Right cardiac atrium (tissue), 5 donors: ENCODE measurements around the gene KCTD8. TPM values are rescaled to one million over a fixed set of nuclear protein-coding genes. Genes with fewer than 3 reads are reported as not detected.

Experiments
- ATAC-seq, 2 donors: fragments of 200-7000 bp; cut with Tn5 transposase; one replicate each; pipeline versions ENCODE4 v1.8.0 to v1.9.1; 2020; ENCODE audit warnings: moderate library complexity in 2 of 2, mild to moderate bottlenecking in 1 of 2
- DNase-seq, 3 donors: peaks; one replicate each; pipeline ENCODE4 v3.0.0-alpha.2; 2020
- H3K27ac ChIP-seq: one replicate; pipeline ENCODE4 v1.5.1; 2013; ENCODE audit warnings: mild to moderate bottlenecking, low read length, control low read depth, moderate library complexity
- H3K27me3 ChIP-seq: one replicate; pipeline ENCODE4 v1.6.1; 2013; ENCODE audit not compliant: control insufficient read depth, insufficient read depth
- H3K4me1 ChIP-seq: one replicate; pipeline ENCODE4 v1.6.1; 2013; ENCODE audit warnings: low read length; ENCODE audit not compliant: control insufficient read depth, insufficient read depth
- H3K4me3 ChIP-seq: one replicate; pipeline ENCODE4 v1.5.1; 2013; ENCODE audit warnings: low read length, control low read depth
- H3K9me3 ChIP-seq: one replicate; pipeline ENCODE4 v1.6.1; 2013; ENCODE audit warnings: low read length; ENCODE audit not compliant: control insufficient read depth
- WGBS: extraction: QIAGEN DNeasy Blood & Tissue Kit; methylation state at CpG from one replicate; pipeline ENCODE4 v1.1.7; 2013; 5-methylcytosine and 5-hydroxymethylcytosine counted together
- intact Hi-C, 4 donors: fragments of 100-400 bp; cut with DNase I; formaldehyde crosslinking; loops; one replicate each; pipeline versions ENCODE4 v1.11.0 to v1.14.0; 2022 to 2023
- polyA plus RNA-seq: library from polyadenylated mRNA; stranded (reverse); fragments of 200-250 nt; gene quantifications from one replicate; pipeline ENCODE4 v1.2.3, GENCODE V29; 2013
- total RNA-seq, 4 donors: library from RNA; stranded (reverse); fragmentation: NEBNext Ultra II Directional; extraction: Animal tissue kit (Norgen Biotek cat#: 25700); gene quantifications; one replicate each; pipeline ENCODE4 v1.2.1, GENCODE V29; 2021
- donor health status: healthy with polysubstance abuse.
- donor health status: DM: no; HTN: yes; CAD: no.
- donor health status: DM: no; HTN: no; CAD: no.
- donor health status: DM: no; HTN: yes; CAD: no; lungs with severe emphysema.
- donor health status: DM: yes; HTN: yes; CAD: no.

The KCTD8 gene
- total and polyA plus RNA-seq, 5 donors = 0.07 to 0.54 (median 0.23) TPM

DNA sequence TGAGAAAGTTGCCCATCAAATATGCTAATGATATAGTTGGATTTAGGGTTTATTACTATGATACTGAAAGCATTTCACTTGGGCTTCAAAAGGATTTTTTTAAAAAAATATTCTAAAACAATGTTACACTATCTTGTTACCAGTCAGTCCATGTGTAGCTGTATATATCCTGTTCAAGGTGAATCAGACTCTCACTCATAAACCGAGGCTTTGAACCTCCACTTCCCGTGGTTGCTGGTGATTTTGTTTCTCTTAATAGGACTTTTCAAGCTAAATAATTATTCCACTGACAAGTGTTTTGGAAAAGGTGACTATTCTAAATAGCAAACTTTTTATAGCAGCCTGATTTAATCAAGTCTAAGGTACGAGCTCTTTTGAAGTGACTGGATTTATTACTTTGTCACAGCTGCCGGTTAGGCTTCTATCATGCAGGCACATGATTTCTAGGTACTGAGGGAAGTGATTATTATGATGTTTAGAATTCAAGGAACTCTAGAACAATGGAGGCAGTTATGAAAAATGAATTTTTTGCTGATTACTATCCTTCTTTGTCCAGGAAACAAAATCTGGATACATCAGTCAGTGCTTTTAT is 287.7 kb downstream of the KCTD8 start:
- H3K4me3 ChIP-seq = no peak overlapping the region
- DNase-seq = no peak
- no peak overlapping the region for H3K27ac ChIP-seq
- 58% methylated on average over 4 of the region's 4 CpGs for WGBS
- no peaks in the 10 kb centered on the region for H3K4me1 ChIP-seq
- no peak for ATAC-seq
- no peaks in the 10 kb centered on the region for H3K27me3 ChIP-seq
- intact Hi-C loops = no loop called here
- no peaks in the 10 kb centered on the region for H3K9me3 ChIP-seq

DNA sequence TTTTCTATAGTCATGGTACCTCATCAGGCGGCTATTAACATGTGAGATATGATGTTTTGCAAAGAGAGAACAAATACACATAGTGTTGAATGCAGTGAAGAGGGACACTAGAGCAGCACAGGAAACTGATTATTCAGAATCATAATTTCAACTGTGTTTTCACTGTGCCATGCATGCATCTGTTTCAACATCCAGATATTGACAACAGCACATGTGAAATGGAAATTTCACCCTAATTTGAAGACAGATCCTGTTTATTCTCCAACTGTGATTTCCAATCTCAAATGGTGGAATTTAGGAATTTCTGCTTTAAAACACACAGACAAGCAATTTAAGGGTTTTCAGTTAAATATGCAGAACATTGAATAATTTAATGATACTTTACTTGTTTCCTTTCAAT is 288.6 kb downstream of the KCTD8 start:
- no peak overlapping the region for H3K27ac ChIP-seq
- no peak overlapping the region for H3K4me3 ChIP-seq
- no peak for ATAC-seq
- no peak for DNase-seq
- intact Hi-C loops = no loop called here
- no peaks in the 10 kb centered on the region for H3K4me1 ChIP-seq
- H3K27me3 ChIP-seq = no peaks in the 10 kb centered on the region
- 82% methylated on average over 1 of the region's 1 CpG for WGBS
- H3K9me3 ChIP-seq = no peaks in the 10 kb centered on the region

DNA sequence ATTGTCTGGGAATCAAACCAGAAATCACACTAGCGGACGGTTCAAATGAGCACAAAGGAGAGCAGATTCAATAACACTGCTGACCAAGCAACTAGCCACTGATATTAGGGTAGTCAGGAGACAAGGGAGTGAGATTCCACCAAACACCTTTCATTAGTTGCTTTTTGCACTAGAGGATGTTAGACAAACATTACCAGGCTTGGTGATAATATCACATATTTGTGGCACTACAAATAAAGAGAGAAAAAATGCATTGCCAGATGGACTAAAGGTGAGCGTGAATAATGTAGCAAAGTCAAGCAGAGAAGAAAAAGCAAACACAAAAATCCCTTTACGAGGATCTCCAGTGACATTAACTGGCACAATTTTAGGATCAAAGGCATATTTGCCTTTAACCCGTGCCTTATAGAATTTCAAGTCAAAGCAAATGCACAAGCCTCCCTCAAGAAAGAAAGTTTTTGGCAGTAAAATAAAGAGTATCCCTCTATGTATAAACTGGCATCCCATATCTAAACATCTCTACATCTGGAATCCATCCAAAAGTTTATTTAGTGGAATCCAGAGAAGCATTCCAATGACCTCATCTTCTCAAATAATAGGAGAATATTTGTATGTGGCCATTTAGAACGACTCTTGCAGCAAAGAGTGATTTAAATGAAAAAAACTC is 290.9 kb downstream of the KCTD8 start:
- Histone ChIP-seq H3K27ac (no peak overlapping the region), H3K9me3 (no peaks in the 10 kb centered on the region), H3K4me3 (no peak overlapping the region), H3K4me1 (no peaks in the 10 kb centered on the region), H3K27me3 (no peaks in the 10 kb centered on the region)
- ATAC-seq = no peak
- 56% methylated on average over 6 of the region's 6 CpGs for WGBS
- DNase-seq = no peak
- intact Hi-C loops = no loop called here

DNA sequence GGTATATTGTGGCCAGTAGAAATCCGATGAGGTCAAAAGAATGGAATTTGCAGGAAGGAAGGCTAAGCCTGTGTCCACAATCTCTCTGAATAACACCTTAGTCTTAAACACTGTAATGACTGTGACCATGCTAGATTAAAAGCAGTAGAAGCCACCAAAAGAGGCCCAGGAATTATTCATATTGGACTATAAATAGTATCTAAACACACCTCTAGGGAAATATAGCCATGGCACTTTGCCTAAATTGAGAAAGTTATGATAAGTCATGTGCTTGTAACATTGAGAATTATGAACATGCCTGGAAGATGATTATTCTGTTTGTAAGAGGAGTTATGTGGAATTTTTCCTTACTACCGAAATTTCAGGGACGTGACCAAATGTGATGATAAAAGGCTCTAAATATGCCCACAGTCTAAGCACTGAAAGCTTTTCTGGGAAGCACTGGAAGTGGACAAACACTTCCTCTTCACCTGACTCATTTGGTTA is 298.5 kb downstream of the KCTD8 start:
- Histone ChIP-seq H3K4me3 (no peak overlapping the region), H3K9me3 (no peaks in the 10 kb centered on the region), H3K27me3 (no peaks in the 10 kb centered on the region), H3K4me1 (no peaks in the 10 kb centered on the region), H3K27ac (no peak overlapping the region)
- no peak for DNase-seq
- 41% methylated on average over 3 of the region's 3 CpGs for WGBS
- ATAC-seq = no peak
- intact Hi-C loops = no loop called here

DNA sequence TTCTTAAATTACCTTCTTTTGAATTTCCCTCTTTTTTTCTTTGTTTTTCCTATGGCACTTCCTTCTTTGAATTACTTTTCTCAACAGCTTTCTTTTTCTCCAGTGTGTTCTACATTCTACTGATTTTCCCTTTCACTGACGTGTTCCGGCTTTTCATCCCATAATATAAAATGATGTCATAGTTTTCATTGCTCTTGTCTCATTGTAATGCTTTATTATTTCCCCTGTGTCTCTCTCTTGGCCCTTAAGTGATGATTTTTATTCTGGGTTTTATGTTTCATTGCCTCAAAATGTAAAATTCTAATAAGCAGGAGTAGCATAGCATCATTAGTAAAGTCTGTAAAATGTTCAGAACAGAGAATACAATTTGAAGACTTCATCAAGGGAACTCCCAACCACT is 299.3 kb downstream of the KCTD8 start:
- intact Hi-C loops = no loop called here
- no peak for ATAC-seq

DNA sequence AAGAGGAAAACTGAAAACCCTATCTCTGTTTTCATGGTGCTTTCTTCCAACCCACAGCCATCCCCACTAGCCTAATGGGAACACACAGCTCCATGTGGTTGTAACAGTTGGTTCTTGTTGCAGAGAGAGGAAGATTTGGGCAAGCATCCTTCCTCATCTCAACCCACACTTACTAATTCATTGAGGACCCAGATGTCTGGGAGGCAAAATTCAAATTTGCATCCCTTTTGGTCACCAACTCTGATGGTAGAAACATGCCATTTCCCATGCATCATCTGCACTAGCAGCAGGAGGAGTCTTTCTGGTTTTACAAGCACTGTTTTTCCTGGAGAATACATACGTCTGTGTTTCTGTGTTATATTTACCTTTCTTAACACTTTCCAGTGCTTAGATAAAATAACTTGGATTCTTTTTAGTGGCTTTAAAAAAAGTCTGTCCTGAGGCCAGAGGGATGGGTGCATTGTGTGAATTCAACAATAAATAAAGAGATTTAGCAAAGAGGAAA is 301.0 kb downstream of the KCTD8 start:
- 24% methylated on average over 1 of the region's 1 CpG for WGBS
- H3K27ac ChIP-seq = no peak overlapping the region
- intact Hi-C loops = no loop called here

More for the DNA sequence above, 299.3 kb downstream of the KCTD8 start:
- no peak for DNase-seq
- Histone ChIP-seq H3K4me1 (no peaks in the 10 kb centered on the region), H3K9me3 (no peaks in the 10 kb centered on the region), H3K27ac (no peak overlapping the region), H3K4me3 (no peak overlapping the region), H3K27me3 (no peaks in the 10 kb centered on the region)
- WGBS = 59% methylated on average over 2 of the region's 2 CpGs

DNA sequence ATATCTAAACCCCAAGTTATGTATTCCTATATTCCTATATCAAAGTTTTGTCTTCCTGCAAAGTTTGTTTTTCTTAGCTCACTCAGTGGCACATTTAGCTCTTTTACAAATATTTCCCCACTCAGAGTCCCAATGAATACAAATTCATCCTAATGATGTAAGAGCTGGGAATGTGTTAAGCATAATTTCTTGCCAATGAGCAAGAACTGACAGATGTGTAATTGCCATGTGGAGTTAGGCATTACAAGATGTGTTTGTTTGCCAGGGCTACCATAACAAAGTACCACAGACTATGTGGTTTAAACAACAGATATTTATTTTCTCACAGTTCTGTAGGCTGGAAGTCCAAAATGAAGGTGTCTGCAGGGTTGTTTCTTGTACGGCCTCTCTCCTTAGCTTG is 302.1 kb downstream of the KCTD8 start:
- no peak for DNase-seq
- intact Hi-C loops = no loop called here
- no peak for ATAC-seq
- no peaks in the 10 kb centered on the region for H3K9me3 ChIP-seq
- no peaks in the 10 kb centered on the region for H3K27me3 ChIP-seq
- no peak overlapping the region for H3K27ac ChIP-seq
- 93% methylated on average over 1 of the region's 1 CpG for WGBS
- H3K4me3 ChIP-seq = no peak overlapping the region
- no peaks in the 10 kb centered on the region for H3K4me1 ChIP-seq

More for the DNA sequence above, 301.0 kb downstream of the KCTD8 start:
- DNase-seq (no peak), ATAC-seq (no peak)
- no peaks in the 10 kb centered on the region for H3K9me3 ChIP-seq
- no peaks in the 10 kb centered on the region for H3K27me3 ChIP-seq
- H3K4me3 ChIP-seq = no peak overlapping the region
- no peaks in the 10 kb centered on the region for H3K4me1 ChIP-seq

DNA sequence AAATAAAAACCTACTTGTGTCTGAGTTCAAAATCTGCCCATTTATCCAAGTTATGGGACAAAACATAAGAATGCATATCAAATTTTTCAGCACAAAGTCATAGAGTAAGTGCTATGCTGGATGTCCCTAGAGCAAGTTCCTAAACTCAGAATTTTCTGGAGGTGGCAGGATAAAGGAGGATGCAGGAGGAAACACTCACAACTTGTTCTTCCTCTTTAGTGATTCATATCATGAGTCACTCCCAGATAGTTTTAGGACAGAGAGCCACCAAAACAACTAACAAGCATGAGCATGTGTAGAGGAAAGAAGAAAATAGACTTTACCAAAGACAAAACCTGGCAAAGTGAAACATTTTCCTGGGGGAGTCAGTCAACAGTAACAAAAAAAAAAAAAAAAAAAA is 302.7 kb downstream of the KCTD8 start:
- intact Hi-C loops = no loop called here
- DNase-seq (no peak), ATAC-seq (no peak)
- Histone ChIP-seq H3K4me1 (no peaks in the 10 kb centered on the region), H3K4me3 (no peak overlapping the region), H3K27me3 (no peaks in the 10 kb centered on the region), H3K9me3 (no peaks in the 10 kb centered on the region), H3K27ac (no peak overlapping the region)

DNA sequence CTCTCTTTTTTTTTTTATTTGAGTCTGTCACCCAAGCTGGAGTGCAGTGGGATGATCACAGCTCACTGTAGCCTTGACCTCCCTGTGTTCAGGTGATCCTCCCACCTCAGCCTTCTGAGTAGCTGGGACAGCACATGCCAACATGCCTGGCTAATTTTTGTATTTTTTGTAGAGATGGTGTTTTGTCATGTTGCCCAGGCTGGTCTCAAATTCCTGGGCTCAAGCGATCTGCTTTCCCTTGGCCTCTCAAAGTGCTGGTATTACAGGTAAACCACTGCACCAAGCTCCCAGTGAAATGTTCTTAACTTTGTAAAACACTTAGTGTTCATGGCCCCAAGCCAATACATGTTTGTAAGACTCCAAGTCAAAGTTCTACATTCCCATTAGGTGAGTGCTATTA is 316.1 kb downstream of the KCTD8 start:
- no peaks in the 10 kb centered on the region for H3K4me1 ChIP-seq
- no peak for DNase-seq
- intact Hi-C loops = no loop called here
- no peaks in the 10 kb centered on the region for H3K9me3 ChIP-seq
- WGBS = 93% methylated on average over 1 of the region's 1 CpG
- no peak overlapping the region for H3K4me3 ChIP-seq
- ATAC-seq = no peak
- no peaks in the 10 kb centered on the region for H3K27me3 ChIP-seq
- no peak overlapping the region for H3K27ac ChIP-seq
